NCI-H2107 treated with DMSO at 0.1 percent for 48 hours (cell line): Measurements from ENCODE around the gene PRKD2.

Experiments used
- DNase-seq: peaks from one replicate; lab custom pipeline; 2025; ENCODE audit not compliant: unreplicated experiment; lab: John Stamatoyannopoulos, UW

Gene PRKD2

GRCh38 chr19:46665072-46665471 lies 51.8 kb downstream of the PRKD2 start:
- DNase-seq, result no peak

- peak; percentile 85 for DNase-seq
These were observed 55.0 kb downstream of the PRKD2 start for GRCh38 chr19:46661735-46662592.

- DNase-seq, result peak; percentile 98
These were observed 55.7 kb downstream of the PRKD2 start, which contains the start of gene DACT3 for GRCh38 chr19:46661020-46661731. DACT3 (minus strand) TSS chr19:46661182; CDS start chr19:46661064, 118 bp downstream.

GRCh38 chr19:46660551-46661019 lies 56.3 kb downstream of the PRKD2 start:
- DNase-seq, result no peak

- DNase-seq, result no peak
These were observed 56.9 kb downstream of the PRKD2 start for GRCh38 chr19:46660008-46660517.

GRCh38 chr19:46659151-46660007 lies 57.5 kb downstream of the PRKD2 start:
- DNase-seq, result no peak

GRCh38 chr19:46656541-46656940 lies 60.4 kb downstream of the PRKD2 start:
- DNase-seq, result no peak

- no peak for DNase-seq
These were observed 62.2 kb downstream of the PRKD2 start for GRCh38 chr19:46654621-46655152.

- no peak for DNase-seq
These were observed 66.5 kb downstream of the PRKD2 start for GRCh38 chr19:46650445-46650844.

- no peak for DNase-seq
These were observed 67.7 kb downstream of the PRKD2 start for GRCh38 chr19:46648961-46649960.

GRCh38 chr19:46648060-46648960 lies 68.6 kb downstream of the PRKD2 start:
- DNase-seq, result no peak

GRCh38 chr19:46646402-46646801 lies 70.5 kb downstream of the PRKD2 start:
- DNase-seq, result no peak

- DNase-seq, result no peak
These were observed 72.2 kb downstream of the PRKD2 start for GRCh38 chr19:46644720-46645119.

GRCh38 chr19:46640656-46641055 lies 76.3 kb downstream of the PRKD2 start:
- DNase-seq, result no peak

- no peak for DNase-seq
These were observed 77.3 kb downstream of the PRKD2 start for GRCh38 chr19:46639358-46640182.

GRCh38 chr19:46637224-46637623 lies 79.7 kb downstream of the PRKD2 start:
- DNase-seq, result no peak

GRCh38 chr19:46635920-46636761 lies 80.8 kb downstream of the PRKD2 start, which contains the start of gene GNG8:
GNG8 (minus strand) TSS chr19:46636202; CDS start chr19:46634682, 1,520 bp downstream.
- DNase-seq, result no peak
